ENCODE measurements around the gene MRPS23.
A peak's percentile ranks its signal among the peaks of the same experiment; 100 is the strongest.

Gene MRPS23

GRCh38 chr17:57862694-57863667, 13.1 kb upstream of the MRPS23 start:
- TF ChIP-seq, protein P1, sequence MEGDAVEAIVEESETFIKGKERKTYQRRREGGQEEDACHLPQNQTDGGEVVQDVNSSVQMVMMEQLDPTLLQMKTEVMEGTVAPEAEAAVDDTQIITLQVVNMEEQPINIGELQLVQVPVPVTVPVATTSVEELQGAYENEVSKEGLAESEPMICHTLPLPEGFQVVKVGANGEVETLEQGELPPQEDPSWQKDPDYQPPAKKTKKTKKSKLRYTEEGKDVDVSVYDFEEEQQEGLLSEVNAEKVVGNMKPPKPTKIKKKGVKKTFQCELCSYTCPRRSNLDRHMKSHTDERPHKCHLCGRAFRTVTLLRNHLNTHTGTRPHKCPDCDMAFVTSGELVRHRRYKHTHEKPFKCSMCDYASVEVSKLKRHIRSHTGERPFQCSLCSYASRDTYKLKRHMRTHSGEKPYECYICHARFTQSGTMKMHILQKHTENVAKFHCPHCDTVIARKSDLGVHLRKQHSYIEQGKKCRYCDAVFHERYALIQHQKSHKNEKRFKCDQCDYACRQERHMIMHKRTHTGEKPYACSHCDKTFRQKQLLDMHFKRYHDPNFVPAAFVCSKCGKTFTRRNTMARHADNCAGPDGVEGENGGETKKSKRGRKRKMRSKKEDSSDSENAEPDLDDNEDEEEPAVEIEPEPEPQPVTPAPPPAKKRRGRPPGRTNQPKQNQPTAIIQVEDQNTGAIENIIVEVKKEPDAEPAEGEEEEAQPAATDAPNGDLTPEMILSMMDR (IDR thresholded peaks at IDR 0.05; ENCODE audit: low read depth, low read length) = no peak
- no peak for TF ChIP-seq POLR2A (IDR thresholded peaks at IDR 0.05; ENCODE audit: extremely low read depth, insufficient read length)
- TF ChIP-seq MYC (IDR thresholded peaks at IDR 0.05; ENCODE audit: low read depth, low read length) = no peak
- TF ChIP-seq, protein P2, sequence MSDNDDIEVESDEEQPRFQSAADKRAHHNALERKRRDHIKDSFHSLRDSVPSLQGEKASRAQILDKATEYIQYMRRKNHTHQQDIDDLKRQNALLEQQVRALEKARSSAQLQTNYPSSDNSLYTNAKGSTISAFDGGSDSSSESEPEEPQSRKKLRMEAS (IDR thresholded peaks at IDR 0.05; ENCODE audit: low read depth, low read length) = no peak
- no peak overlapping the region for H3K4me3 ChIP-seq (ENCODE audit: low read depth, low read length)
- no peak for DNase-seq (ENCODE audit: low read depth)

GRCh38 chr17:57861790-57862693, 12.2 kb upstream of the MRPS23 start:
- no peak overlapping the region for H3K4me3 ChIP-seq (ENCODE audit: low read depth, low read length)
- no peak for DNase-seq (ENCODE audit: low read depth)
- TF ChIP-seq, protein P2 (IDR thresholded peaks at IDR 0.05; ENCODE audit: low read depth, low read length) = no peak
- TF ChIP-seq, protein P1 (IDR thresholded peaks at IDR 0.05; ENCODE audit: low read depth, low read length) = no peak

DNA sequence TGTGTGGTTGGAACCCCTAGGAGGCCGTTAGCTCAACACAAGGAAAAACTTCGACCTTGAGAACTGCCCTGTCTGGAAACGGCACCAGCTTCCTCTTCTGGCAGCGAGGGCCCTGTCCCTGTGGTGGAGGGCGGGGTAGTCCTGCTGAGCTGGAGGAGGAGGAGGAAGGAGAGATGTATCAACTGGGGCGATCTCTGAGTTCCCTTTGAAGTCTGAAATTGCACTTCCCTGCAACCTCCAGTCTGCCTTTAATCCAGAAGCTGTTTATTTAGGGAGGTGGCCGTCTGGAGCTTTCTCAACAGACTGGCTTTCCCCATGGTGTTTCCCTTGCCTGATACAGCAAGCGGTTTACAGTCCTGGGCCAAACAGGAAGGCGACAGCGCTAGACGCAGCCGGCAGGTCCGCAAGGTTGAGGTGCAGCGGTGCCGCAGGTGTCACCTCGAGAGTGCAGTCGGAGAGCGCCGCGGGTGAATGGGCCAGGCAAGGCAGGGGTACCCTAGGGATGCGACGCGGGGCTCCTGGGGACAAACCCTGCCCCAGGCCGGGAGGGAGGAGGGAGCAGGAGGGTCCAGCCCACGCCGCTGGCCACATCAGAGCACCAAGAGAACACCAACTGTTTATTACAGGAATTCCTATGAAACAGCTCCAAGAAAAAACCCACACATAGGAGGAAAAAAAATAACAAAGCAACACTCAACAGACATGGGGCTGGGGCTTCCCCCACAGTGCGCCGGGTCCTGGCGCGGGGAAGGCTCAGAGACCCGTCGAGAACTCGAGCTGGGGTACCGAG, 11.4 kb upstream of the MRPS23 start:
- H3K4me3 ChIP-seq (ENCODE audit: low read depth, low read length) = no peak overlapping the region
- TF ChIP-seq POLR2A (IDR thresholded peaks at IDR 0.05; ENCODE audit: extremely low read depth, insufficient read length) (no peak), MYC (IDR thresholded peaks at IDR 0.05; ENCODE audit: low read depth, low read length) (no peak)
- TF ChIP-seq, protein P2 (IDR thresholded peaks at IDR 0.05; ENCODE audit: low read depth, low read length) = no peak
- TF ChIP-seq, protein P1 (IDR thresholded peaks at IDR 0.05; ENCODE audit: low read depth, low read length) = no peak
- peak; percentile 90 for DNase-seq (ENCODE audit: low read depth)

DNA sequence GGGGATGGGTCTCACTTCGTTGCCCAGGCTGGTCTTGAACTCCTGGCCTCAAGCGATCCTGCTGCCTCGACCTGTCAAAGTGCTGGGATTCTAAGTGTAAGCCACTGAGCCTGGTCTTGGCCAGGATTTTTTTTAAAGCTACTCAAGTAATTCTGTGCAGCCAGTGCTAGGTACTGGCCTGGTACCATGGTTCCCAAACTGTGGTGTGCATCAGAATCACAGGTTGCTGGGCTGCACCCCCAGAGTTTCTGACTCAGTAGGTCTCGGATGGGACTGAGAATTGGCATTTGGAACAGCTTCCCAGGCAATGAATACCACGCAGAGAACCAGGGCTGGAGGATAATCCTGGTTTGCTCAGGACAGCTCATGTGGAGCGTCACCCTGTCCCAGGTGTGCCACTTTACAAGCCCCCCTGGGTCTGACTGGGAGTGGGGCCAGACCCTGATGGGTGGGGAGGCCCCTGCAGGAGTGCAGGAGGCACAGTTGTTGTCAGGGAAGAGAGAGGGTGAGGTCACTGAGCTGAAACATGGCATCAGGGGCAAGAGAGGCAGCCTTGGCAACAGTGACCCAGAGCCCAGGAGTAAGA, 10.7 kb upstream of the MRPS23 start:
- no peak overlapping the region for H3K4me3 ChIP-seq (ENCODE audit: low read depth, low read length)
- no peak for DNase-seq (ENCODE audit: low read depth)
- TF ChIP-seq, protein P2 (IDR thresholded peaks at IDR 0.05; ENCODE audit: low read depth, low read length) = no peak
- TF ChIP-seq MYC (IDR thresholded peaks at IDR 0.05; ENCODE audit: low read depth, low read length) (no peak), POLR2A (IDR thresholded peaks at IDR 0.05; ENCODE audit: extremely low read depth, insufficient read length) (no peak)
- TF ChIP-seq, protein P1 (IDR thresholded peaks at IDR 0.05; ENCODE audit: low read depth, low read length) = no peak

All from NB4 (cell line).